ENCODE results near the gene RHBDF2.

The RHBDF2 gene

DNA sequence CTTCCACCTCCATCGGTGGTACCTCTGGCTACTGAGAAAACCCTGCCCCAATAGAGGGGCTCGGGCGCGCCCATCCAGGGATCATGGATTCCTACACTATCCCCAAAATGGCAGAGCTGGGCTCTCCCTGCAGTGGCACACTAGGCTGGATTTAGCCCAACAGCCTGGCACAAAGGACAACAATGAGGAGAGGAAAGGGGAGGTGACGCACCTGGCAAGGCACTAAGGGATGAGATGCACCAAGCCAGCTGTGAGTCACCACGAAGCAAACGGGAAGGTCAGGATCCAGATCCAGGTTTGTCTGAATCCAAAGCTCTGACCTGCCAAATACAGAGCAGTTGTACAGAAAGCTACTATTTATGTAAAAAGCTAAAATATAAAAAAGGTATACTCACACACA is 66.4 kb downstream of the RHBDF2 start:
- H3K4me2 ChIP-seq (ENCODE audit: insufficient read depth, low read length, poor library complexity, severe bottlenecking) = no peak overlapping the region
- no peak overlapping the region for H3K27ac ChIP-seq (replicated peaks; ENCODE audit: low read length)
- H2BK120ac ChIP-seq (ENCODE audit: low read depth, low read length) = no peak overlapping the region
- H3K79me1 ChIP-seq (ENCODE audit: low read depth, low read length) = no peaks in the 10 kb centered on the region
- H3K4me3 ChIP-seq (ENCODE audit: low read length in 2 of 2) = no peak overlapping the region
- H3K27me3 ChIP-seq (ENCODE audit: control insufficient read depth in 3 of 3, insufficient read depth in 3 of 3, low read depth in 1 of 3, low read length in 3 of 3) = no peaks in the 10 kb centered on the region
- no peak overlapping the region for H2BK15ac ChIP-seq (ENCODE audit: low read length)
- H3K23ac ChIP-seq (ENCODE audit: low read depth, low read length, poor library complexity) = no peak overlapping the region
- H3K18ac ChIP-seq (ENCODE audit: low read length) = no peak overlapping the region
- peaks cover 1 to 26% of the 10 kb centered on the region in 2 donors for H3K36me3 ChIP-seq (replicated peaks in 1 of 2; ENCODE audit: control insufficient read depth in 2 of 2, insufficient read depth in 2 of 2, low read length in 2 of 2)
- no peak overlapping the region for H2AK5ac ChIP-seq (ENCODE audit: low read depth, low read length)
- no CpG with 5 or more reads among the region's 7 CpGs for WGBS, 2 donors (ENCODE audit: extremely low coverage in 2 of 2, insufficient read length in 2 of 2, insufficient replicate concordance in 1 of 2)
- H3K4me1 ChIP-seq (ENCODE audit: control insufficient read depth in 2 of 2, insufficient read depth in 1 of 2, low read depth in 1 of 2, low read length in 2 of 2) = peaks cover 4 to 17% of the 10 kb centered on the region in 2 donors
- no peak overlapping the region for H3K4ac ChIP-seq (ENCODE audit: low read length)
- H3K14ac ChIP-seq (ENCODE audit: low read length) = no peak overlapping the region
- no peak overlapping the region for H3K9ac ChIP-seq (ENCODE audit: low read depth, low read length, poor library complexity)
- no peaks in the 10 kb centered on the region for H3K9me3 ChIP-seq (replicated peaks in 1 of 2; ENCODE audit: control insufficient read depth in 2 of 2, insufficient read depth in 1 of 2, low read depth in 1 of 2, low read length in 2 of 2)
- H2AFZ ChIP-seq (ENCODE audit: low read length) = no peak overlapping the region
- no peak overlapping the region for H4K91ac ChIP-seq (ENCODE audit: low read depth, low read length, poor library complexity)
- no peak overlapping the region for H4K8ac ChIP-seq (ENCODE audit: low read depth, low read length)
- H2BK12ac ChIP-seq (ENCODE audit: low read length) = no peak overlapping the region
- no peak for DNase-seq (ENCODE audit: low spot score)
- H2BK5ac ChIP-seq (ENCODE audit: low read length) = no peak overlapping the region

DNA sequence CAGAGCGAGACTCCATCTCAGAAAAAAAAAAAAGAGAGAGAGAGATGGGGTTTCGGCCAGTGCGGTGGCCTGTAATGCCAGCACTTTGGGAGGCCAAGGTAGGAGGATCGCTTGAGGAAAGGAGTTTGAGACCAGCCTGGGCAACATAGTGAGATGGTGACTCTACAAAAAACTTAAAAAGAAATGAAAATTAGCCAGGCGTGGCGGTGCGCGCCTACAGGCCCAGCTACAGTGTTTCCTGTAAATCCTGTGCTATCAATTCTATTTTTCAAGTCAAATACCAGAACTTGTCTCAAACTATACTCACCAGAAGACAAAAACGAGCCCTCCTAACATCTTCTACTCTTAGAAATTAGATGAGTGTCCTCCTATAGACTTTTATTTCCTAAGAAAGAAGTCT is 67.5 kb downstream of the RHBDF2 start:
- Histone ChIP-seq H3K18ac (ENCODE audit: low read length) (no peak overlapping the region), H3K23ac (ENCODE audit: low read depth, low read length, poor library complexity) (no peak overlapping the region), H3K9ac (ENCODE audit: low read depth, low read length, poor library complexity) (no peak overlapping the region), H3K27me3 (ENCODE audit: control insufficient read depth in 3 of 3, insufficient read depth in 3 of 3, low read depth in 1 of 3, low read length in 3 of 3) (no peaks in the 10 kb centered on the region), H3K4me1 (ENCODE audit: control insufficient read depth in 2 of 2, insufficient read depth in 1 of 2, low read depth in 1 of 2, low read length in 2 of 2) (peaks cover 0 to 11% of the 10 kb centered on the region in 2 donors), H2BK120ac (ENCODE audit: low read depth, low read length) (no peak overlapping the region), H3K79me1 (ENCODE audit: low read depth, low read length) (no peaks in the 10 kb centered on the region), H2AK5ac (ENCODE audit: low read depth, low read length) (no peak overlapping the region), H2BK12ac (ENCODE audit: low read length) (no peak overlapping the region), H3K4me3 (ENCODE audit: low read length in 2 of 2) (no peak overlapping the region), H3K9me3 (replicated peaks in 1 of 2; ENCODE audit: control insufficient read depth in 2 of 2, insufficient read depth in 1 of 2, low read depth in 1 of 2, low read length in 2 of 2) (no peaks in the 10 kb centered on the region), H4K91ac (ENCODE audit: low read depth, low read length, poor library complexity) (no peak overlapping the region), H3K14ac (ENCODE audit: low read length) (no peak overlapping the region), H3K4me2 (ENCODE audit: insufficient read depth, low read length, poor library complexity, severe bottlenecking) (no peak overlapping the region), H3K27ac (replicated peaks; ENCODE audit: low read length) (no peak overlapping the region), H3K36me3 (replicated peaks in 1 of 2; ENCODE audit: control insufficient read depth in 2 of 2, insufficient read depth in 2 of 2, low read length in 2 of 2) (peaks cover 1 to 19% of the 10 kb centered on the region in 2 donors), H2AFZ (ENCODE audit: low read length) (no peak overlapping the region), H2BK15ac (ENCODE audit: low read length) (no peak overlapping the region), H2BK5ac (ENCODE audit: low read length) (no peak overlapping the region), H3K4ac (ENCODE audit: low read length) (no peak overlapping the region), H4K8ac (ENCODE audit: low read depth, low read length) (no peak overlapping the region)
- no CpG with 5 or more reads among the region's 9 CpGs for WGBS, 2 donors (ENCODE audit: extremely low coverage in 2 of 2, insufficient read length in 2 of 2, insufficient replicate concordance in 1 of 2)
- DNase-seq (ENCODE audit: low spot score) = no peak

DNA sequence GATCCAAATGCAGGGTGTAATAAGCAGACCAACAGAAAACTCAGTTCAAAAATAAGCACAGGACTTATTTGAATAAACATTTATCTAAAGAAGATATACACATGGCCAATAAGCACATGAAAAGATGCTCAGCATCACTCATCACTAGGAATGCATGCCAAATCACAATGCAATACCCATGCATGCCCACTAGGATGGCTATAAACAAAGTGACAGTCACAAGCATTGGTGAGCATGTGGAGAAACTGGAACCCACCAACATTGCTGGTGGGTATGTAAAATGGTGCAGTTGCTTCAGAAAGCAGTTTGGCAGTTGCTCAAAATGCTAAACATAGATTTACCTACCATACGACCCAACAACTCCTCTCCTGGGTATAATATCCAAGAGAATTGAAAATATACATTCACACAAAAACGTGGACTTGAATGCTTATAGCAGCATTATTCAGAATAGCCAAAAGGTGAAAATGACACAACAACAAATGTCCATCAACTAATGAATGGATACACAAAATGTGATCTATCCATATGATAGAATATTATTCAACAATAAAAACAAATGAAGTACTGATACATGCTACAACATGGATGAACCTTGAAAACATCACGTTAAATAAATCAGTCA is 68.4 kb downstream of the RHBDF2 start:
- no peak overlapping the region for H3K4ac ChIP-seq (ENCODE audit: low read length)
- no peak overlapping the region for H3K4me2 ChIP-seq (ENCODE audit: insufficient read depth, low read length, poor library complexity, severe bottlenecking)
- no peak overlapping the region for H3K14ac ChIP-seq (ENCODE audit: low read length)
- no peak overlapping the region for H2BK120ac ChIP-seq (ENCODE audit: low read depth, low read length)
- no peak overlapping the region for H4K8ac ChIP-seq (ENCODE audit: low read depth, low read length)
- no peak overlapping the region for H2BK15ac ChIP-seq (ENCODE audit: low read length)
- no peak overlapping the region for H4K91ac ChIP-seq (ENCODE audit: low read depth, low read length, poor library complexity)
- H3K36me3 ChIP-seq (replicated peaks in 1 of 2; ENCODE audit: control insufficient read depth in 2 of 2, insufficient read depth in 2 of 2, low read length in 2 of 2) = peaks cover 1 to 19% of the 10 kb centered on the region in 2 donors
- H2AFZ ChIP-seq (ENCODE audit: low read length) = no peak overlapping the region
- H3K27ac ChIP-seq (replicated peaks; ENCODE audit: low read length) = no peak overlapping the region
- WGBS, 2 donors (ENCODE audit: extremely low coverage in 2 of 2, insufficient read length in 2 of 2, insufficient replicate concordance in 1 of 2) = no CpG with 5 or more reads among the region's 3 CpGs
- no peak overlapping the region for H2BK12ac ChIP-seq (ENCODE audit: low read length)
- peaks cover 0 to 8% of the 10 kb centered on the region in 2 donors for H3K4me1 ChIP-seq (ENCODE audit: control insufficient read depth in 2 of 2, insufficient read depth in 1 of 2, low read depth in 1 of 2, low read length in 2 of 2)
- no peak for DNase-seq (ENCODE audit: low spot score)
- H3K27me3 ChIP-seq (ENCODE audit: control insufficient read depth in 3 of 3, insufficient read depth in 3 of 3, low read depth in 1 of 3, low read length in 3 of 3) = no peaks in the 10 kb centered on the region
- no peaks in the 10 kb centered on the region for H3K79me1 ChIP-seq (ENCODE audit: low read depth, low read length)
- H3K18ac ChIP-seq (ENCODE audit: low read length) = no peak overlapping the region
- no peak overlapping the region for H3K4me3 ChIP-seq (ENCODE audit: low read length in 2 of 2)
- H2AK5ac ChIP-seq (ENCODE audit: low read depth, low read length) = no peak overlapping the region
- H3K23ac ChIP-seq (ENCODE audit: low read depth, low read length, poor library complexity) = no peak overlapping the region
- no peak overlapping the region for H3K9ac ChIP-seq (ENCODE audit: low read depth, low read length, poor library complexity)
- H3K9me3 ChIP-seq (replicated peaks in 1 of 2; ENCODE audit: control insufficient read depth in 2 of 2, insufficient read depth in 1 of 2, low read depth in 1 of 2, low read length in 2 of 2) = no peaks in the 10 kb centered on the region
- no peak overlapping the region for H2BK5ac ChIP-seq (ENCODE audit: low read length)

DNA sequence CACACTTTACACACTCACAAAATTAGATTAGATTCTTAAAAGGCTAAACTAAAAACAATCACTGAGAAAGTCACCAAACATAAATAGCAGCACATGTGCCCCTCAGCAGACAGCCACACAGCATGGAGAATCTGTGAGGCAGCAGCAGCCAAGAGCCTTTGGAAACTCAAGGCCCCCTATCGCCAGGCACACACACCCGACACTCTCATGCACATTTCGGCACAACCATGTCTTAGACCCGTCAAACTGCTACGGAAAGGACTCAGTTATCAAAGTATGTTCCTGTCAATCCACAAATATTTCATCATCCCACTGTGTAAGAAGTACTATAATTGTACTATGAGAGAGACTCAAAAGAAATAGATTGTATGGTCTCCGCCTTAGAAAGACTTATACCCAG is 69.2 kb downstream of the RHBDF2 start:
- no peak overlapping the region for H3K27ac ChIP-seq (replicated peaks; ENCODE audit: low read length)
- DNase-seq (ENCODE audit: low spot score) = no peak

More for the DNA sequence above, 69.2 kb downstream of the RHBDF2 start:
- H2BK120ac ChIP-seq (ENCODE audit: low read depth, low read length) = no peak overlapping the region
- H2BK15ac ChIP-seq (ENCODE audit: low read length) = no peak overlapping the region
- no peak overlapping the region for H3K4me2 ChIP-seq (ENCODE audit: insufficient read depth, low read length, poor library complexity, severe bottlenecking)
- no peak overlapping the region for H2AK5ac ChIP-seq (ENCODE audit: low read depth, low read length)
- H2AFZ ChIP-seq (ENCODE audit: low read length) = no peak overlapping the region
- no peak overlapping the region for H3K23ac ChIP-seq (ENCODE audit: low read depth, low read length, poor library complexity)
- H3K4me1 ChIP-seq (ENCODE audit: control insufficient read depth in 2 of 2, insufficient read depth in 1 of 2, low read depth in 1 of 2, low read length in 2 of 2) = peaks cover 0 to 4% of the 10 kb centered on the region in 2 donors
- WGBS, 2 donors (ENCODE audit: extremely low coverage in 2 of 2, insufficient read length in 2 of 2, insufficient replicate concordance in 1 of 2) = no CpG with 5 or more reads among the region's 6 CpGs
- no peak overlapping the region for H3K14ac ChIP-seq (ENCODE audit: low read length)
- no peak overlapping the region for H3K4ac ChIP-seq (ENCODE audit: low read length)
- H3K4me3 ChIP-seq (ENCODE audit: low read length in 2 of 2) = no peak overlapping the region
- peaks cover 1 to 19% of the 10 kb centered on the region in 2 donors for H3K36me3 ChIP-seq (replicated peaks in 1 of 2; ENCODE audit: control insufficient read depth in 2 of 2, insufficient read depth in 2 of 2, low read length in 2 of 2)
- H2BK5ac ChIP-seq (ENCODE audit: low read length) = no peak overlapping the region
- H3K9ac ChIP-seq (ENCODE audit: low read depth, low read length, poor library complexity) = no peak overlapping the region
- no peak overlapping the region for H4K8ac ChIP-seq (ENCODE audit: low read depth, low read length)
- H3K18ac ChIP-seq (ENCODE audit: low read length) = no peak overlapping the region
- no peaks in the 10 kb centered on the region for H3K79me1 ChIP-seq (ENCODE audit: low read depth, low read length)
- peaks cover 0 to under 1% of the 10 kb centered on the region in 2 donors for H3K9me3 ChIP-seq (replicated peaks in 1 of 2; ENCODE audit: control insufficient read depth in 2 of 2, insufficient read depth in 1 of 2, low read depth in 1 of 2, low read length in 2 of 2)
- no peak overlapping the region for H4K91ac ChIP-seq (ENCODE audit: low read depth, low read length, poor library complexity)
- H3K27me3 ChIP-seq (ENCODE audit: control insufficient read depth in 3 of 3, insufficient read depth in 3 of 3, low read depth in 1 of 3, low read length in 3 of 3) = no peaks in the 10 kb centered on the region
- no peak overlapping the region for H2BK12ac ChIP-seq (ENCODE audit: low read length)
